LoVo (cell line): ENCODE data around the gene DRC7.
"Not testable (repeated sequence)": the region's sequence is repeated elsewhere in the genome, so short reads cannot be mapped to it uniquely, and the experiment has no call there.

Experiments used
- DNase-seq: peaks from one replicate; pipeline ENCODE4 v3.0.0-alpha.2; 2016; ENCODE audit warnings: low spot score

The DRC7 gene

DNA sequence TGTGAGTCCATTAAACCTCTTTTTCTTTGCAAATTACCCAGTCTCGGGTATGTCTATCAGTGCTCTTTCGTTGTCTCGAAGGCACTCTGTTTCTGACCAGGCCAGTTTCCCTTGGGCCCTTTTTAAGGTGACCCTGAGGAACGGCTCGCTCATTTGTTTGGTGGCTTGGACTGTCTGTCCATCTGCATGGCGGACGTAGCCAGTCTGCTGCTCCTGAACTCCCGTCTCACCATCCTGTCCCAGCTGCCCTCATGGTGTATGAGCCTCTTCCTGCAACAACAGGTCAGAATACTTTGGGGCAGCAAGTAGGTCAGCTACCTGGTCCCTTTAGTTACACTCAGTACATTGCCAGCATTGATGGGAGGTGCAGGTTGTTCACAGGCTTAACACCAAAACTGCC, 19.0 kb downstream of the DRC7 start:
- no peak for DNase-seq

DNA sequence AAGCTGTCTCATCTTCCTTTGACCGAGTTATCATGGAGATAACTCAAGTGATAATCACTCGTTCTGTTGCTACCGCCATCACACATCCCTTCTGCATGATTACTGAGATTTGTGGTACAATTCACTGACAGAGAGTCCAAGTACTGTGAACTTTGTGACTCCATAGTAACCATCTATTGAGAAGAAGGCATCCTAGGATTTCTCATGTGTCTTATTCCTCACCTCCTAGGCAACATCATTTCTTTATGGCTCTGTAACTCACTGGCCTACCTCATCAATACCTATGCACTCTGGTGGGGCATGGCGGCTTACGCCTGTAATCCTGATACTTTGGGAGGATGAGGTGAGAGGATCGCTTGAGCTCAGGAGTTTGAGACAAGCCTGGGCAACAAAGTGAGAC, 19.4 kb downstream of the DRC7 start:
- no peak for DNase-seq

DNA sequence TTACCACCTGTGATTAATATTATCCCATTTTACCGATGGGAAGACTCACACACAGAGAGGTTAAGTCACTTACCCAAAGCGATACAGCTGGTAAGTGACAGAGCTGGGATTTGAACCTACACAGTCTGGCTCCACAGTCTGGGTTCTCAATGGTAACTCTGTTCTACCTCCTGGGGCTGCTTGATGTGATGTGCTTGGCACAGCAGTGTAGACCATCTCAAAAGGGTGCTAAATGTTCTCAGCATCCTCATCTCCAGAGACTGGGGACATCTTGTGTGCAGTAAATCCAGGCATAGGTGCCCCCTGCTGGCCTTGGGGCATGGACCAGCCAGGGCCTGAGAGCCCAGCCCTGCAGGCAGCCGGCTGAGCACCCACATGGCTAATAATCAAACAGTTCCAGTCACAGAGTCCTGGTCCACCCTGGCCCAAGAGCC, 25.6 kb downstream of the DRC7 start:
- DNase-seq, result peak; percentile 16

DNA sequence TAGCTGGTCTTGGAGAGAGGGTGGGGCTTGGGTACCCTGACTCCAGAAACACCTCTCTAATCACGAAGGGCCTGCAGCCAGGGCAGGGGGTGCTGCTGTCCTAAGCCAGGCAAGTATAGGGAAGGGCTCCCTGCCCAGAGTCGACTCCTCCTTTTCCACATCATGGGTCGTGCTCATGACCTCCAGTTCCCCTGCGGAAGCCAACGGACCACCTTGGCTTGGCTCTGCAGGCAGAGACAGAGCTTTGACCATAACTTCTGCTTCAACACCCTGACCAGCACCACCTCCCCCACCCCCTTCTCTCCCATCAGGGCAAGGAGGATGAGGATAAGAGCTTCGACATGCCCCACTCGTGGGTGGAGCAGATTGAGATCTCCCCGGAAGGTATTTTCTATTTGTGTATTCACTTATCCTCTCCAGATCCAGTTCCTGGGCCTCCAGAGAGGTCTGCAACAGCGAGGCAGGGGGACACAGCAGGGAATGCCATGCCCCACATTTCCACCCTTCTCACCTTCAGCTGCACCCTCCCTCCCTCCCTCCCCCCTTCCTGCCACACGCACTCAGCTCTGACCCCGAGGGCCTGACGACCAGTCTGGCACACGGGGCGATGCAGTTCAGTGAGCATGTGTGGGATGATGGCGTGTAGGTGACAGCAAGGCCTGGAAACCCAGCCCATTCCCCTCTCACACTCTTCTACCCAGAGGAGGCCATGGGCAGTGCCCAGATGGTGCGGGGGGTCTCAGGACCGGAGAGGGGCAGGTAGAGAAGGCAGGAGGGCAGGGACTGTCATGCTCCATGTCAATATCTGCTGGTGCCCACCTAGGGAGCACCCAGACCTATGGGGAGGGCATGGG, 27.0 kb downstream of the DRC7 start:
- no peak for DNase-seq

DNA sequence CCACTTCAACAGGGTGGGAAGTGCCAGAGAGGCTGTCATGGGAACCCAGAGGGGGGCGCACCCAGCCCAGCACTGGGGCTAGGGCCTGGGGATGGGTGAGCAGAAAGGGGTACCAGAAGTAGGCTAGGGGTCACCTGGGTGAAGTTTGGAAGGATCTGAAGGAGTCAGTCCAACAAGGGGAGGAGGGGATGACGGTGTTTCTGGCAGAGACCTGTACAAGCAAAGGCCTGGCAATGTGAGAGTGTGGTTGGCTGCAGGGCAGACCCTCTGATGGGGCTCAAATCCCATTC, 27.5 kb downstream of the DRC7 start:
- DNase-seq, result no peak

DNA sequence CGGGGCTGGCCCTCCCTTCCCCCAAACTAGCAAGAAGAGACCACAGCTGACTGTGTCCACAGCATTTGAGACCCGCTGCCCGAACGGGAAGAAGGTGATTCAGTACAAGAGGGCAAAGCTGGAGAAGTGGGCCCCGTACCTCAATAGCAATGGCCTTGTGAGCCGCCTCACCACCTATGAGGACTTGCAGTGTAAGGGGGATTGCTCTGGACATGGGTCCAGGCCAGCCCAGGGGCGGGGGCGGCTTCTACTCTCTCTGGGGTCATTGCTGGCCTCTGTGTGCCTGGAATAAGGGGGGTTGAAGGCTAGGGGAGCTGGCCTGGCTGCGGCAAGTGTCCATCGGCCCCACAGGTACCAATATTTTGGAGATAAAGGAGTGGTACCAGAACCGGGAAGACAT, 28.0 kb downstream of the DRC7 start:
- no peak for DNase-seq

DNA sequence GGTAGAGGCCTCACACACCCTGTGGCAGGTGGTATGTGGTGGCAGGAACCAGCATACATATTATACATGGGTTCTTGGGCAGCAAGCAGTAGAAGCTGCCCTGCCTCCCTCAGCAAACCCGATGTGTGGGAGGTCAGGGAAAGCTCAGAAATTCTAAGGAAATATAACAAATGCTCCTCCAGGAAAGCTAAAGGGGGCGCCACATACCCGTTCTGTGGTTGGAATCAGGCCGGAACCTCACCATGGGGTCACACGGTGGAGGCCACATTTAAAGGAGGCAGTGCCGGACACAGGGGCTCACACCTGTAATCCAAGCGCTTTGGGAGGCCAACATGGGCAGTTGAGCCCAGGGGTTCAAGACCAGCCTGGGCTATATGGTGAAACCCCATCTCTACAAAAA, 28.6 kb downstream of the DRC7 start:
- DNase-seq, result no peak

DNA sequence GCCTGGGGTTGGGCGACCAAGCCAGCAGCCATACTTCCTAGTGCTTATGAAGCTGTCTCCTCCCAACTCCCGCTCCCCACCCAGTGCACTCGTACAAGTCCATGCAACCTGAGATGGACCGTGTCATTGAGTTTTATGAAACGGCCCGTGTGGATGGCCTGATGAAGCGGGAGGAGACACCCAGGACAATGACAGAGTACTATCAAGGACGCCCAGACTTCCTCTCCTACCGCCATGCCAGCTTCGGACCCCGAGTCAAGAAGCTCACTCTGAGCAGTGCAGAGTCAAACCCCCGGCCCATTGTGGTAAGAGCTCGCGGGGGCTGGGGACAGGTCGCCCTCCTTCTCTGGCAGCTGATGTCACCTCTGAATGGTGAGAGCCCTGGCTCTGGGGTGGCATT, 29.9 kb downstream of the DRC7 start:
- no peak for DNase-seq

DNA sequence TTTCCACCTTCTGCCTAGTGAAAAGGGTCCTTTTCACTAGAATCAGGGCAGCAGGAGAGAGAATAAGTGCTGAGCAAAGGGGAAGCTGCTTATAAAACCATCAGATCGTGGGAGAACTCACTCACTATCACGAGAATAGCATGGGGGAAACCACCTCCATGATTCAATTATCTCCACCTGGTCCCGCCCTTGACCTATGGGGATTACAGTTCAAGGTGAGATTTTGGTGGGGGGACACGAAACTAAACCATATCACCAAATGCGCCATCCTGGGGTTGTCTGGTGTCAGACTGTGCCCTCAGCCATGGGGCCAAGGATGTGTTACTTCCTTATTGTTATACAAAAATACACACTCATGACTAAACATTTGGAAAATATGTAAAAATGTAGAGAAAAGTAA, 30.5 kb downstream of the DRC7 start:
- DNase-seq, result no peak

DNA sequence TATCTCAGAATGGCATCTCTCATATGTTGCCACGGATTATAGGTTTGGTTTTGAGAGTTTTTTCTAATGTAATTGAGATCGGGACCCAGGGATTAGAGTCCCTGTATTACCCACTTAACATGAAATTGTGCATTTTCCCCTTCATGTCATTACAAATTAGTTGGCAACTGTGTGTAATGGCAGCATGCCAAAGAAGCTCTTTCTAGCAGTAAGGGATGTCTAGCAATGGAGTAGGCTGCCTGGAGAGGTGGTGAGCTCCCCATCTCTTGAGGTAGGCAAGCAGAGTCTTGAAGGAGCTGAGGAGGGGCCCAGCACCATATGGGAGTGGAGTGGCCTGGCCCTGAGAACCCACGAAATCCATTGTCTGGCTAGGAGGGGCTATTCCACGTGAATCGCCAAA, 30.9 kb downstream of the DRC7 start:
- DNase-seq, result no peak

DNA sequence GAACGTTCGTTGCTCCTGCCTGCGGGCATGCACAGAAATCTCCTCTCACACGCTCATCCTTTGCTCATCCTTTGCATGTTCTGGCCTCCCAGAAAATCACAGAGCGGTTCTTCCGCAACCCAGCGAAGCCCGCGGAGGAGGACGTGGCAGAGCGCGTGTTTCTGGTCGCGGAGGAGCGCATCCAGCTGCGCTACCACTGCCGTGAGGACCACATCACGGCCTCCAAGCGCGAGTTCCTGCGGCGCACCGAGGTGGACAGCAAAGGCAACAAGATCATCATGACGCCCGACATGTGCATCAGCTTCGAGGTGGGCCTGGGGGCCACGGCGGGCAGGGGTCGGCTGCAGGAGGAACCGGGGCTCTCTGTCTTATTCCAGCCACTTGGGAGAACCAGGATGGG, 31.4 kb downstream of the DRC7 start:
- no peak for DNase-seq

DNA sequence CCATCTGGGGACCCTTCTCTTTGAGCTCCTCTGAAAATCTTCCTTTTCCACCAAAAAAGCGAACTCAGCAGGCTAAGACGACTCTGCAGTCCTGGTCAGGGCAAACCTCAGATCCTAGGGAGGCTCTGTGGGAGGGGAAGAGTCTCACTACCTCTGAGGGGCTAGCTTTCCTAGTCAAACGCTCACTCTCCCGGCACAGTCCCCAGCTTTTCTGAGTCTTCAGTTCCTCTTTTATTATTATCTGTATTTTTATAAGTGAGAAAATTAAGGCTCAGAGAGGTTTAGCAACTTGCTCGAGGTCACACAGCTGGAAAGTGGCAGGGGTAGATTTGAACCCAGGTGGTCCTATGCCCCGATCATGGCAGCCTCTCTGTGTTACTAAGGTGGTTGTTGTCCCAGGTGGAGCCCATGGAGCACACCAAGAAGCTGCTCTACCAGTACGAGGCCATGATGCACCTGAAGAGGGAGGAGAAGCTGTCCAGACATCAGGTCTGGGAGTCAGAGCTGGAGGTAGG, 31.9 kb downstream of the DRC7 start:
- no peak for DNase-seq

DNA sequence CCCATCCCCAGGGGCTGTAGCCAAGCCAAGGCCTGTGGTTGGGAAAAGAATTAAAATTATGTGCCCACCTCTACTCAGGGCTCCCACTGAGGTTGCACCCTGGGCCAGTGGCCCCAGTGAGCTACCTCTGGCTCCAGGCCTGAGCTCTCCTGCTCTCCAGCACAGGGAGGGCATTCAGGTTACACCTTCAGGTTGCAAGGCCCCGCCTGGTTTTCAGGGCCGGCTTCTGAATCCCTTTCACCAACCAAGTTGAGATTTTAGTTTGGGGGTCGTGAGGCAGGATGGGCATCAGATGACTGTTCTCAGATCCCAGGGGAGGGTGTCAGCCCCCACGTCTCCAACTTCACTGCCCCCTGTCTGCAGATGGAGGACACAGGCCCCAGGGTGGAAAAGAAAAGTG, 33.0 kb downstream of the DRC7 start:
- no peak for DNase-seq

DNA sequence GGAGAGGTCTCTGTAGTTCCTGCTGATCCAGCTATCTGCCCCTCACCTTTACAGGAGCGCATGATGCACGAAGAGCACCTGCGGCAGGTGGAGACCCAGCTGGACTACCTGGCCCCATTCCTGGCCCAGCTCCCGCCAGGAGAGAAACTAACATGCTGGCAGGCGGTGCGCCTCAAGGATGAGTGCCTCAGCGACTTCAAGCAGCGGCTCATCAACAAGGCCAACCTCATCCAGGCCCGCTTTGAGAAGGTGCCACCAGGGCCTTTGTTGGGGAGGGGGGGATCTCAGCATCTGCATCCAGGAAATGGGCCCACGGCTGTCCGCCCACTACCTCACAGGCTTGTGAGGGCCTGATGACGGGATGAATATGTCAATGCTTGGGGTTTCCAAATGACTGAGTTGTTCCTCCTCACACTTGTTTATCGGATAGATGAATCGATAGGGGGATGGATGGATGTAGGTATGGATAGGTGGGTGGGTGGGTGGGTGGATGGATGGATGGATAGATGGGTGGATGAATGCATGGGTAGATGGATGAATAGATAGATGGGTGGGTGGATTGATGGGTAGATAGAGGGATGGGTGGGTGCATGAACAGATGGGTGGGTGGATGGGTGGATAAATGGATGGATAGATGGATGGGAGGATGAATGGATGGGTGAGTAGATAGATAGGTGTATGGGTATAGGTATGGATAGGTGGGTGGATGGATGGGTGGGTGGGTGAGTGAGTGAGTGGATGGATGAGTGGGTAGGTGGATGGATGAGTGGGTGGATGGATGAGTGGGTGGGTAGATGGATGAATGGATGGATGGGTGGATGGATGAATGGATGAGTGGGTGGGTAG, 34.0 kb downstream of the DRC7 start:
- DNase-seq, result no peak

DNA sequence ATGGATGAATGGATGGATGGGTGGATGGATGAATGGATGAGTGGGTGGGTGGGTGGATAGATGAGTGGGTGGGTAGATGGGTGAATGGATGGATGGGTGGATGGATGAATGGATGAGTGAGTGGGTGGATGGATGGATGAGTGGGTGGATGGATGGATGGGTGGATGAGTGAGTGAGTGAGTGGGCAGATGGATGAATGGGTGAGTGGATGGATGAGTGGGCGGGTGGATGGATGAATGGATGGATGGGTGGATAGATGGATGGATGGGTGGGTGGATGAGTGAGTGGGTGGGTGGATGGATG, 34.5 kb downstream of the DRC7 start:
- no peak for DNase-seq

DNA sequence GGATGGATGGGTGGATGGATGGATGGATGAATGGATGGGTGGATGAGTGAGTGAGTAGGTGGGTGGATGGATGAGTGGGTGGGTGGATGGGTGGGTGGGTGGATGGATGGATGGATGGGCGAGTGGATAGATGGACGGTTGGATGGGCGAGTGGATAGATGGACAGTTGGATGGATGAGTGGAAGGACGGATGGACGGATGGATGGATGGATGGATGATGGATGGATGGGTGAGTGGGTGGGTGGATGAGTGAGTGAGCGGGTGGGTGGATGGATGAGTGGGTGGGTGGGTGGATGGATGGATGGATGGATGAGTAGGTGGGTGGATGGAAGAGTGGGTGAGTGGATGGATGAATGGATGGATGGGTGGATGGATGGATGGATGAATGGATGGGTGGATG, 35.2 kb downstream of the DRC7 start:
- not testable (repeated sequence) for DNase-seq

DNA sequence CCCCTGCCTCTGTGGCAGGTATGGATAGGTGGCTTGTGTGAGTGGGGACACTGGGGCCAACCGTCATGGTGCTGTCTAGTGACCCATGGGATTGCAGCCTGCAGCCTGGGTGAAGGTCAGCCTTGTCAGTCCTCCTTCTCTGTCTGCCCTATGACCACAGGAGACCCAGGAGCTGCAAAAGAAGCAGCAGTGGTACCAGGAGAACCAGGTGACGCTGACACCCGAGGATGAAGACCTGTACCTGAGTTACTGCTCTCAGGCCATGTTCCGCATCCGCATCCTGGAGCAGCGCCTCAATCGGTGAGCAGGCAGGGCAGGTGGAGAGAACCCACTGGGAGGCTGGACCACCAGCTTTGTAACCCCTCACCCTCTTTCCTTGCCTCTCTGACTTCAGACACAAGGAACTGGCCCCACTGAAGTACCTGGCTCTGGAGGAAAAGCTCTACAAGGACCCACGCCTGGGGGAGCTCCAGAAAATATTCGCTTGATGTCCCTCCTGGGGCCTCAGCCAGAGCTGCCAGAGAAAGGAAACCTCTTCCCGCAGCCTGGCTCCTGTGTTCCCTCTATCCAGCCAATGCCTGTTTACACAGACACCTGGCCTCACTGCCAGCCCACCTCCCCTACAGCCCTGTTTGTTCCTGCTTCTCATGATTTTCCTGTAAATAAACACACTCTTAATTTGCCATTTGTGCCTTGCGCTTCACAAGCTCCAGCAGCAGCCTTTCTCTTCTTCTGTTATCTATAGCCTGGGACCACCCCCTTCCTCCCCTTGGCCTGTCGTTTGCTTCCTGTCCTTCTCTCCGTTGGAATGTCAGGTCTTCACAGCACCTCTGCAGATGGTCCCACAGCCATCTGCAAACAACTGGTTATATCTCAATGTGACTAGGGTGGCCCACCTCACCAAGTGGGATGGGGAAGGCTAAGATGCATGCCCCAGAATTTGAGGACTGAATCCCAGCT, 36.4 kb downstream of the DRC7 start:
- DNase-seq, result no peak

DNA sequence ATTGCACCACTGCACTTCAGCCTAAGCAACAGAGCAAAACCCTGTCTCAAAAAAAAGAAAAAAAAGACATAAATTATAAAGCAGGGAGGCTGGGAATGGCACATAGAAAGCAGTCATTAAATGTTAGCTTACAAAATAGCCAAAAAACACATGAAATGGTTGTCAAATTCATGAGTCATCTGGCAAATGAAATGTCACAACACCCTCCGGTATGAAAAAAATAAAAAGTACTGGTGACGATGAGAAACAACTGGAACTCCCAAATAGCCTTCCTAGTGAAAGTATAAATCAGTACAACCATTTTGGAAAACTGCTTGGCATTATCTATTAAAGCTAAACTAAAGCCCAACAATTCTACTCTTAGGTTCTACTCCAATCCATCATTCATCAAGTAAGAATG, 37.4 kb downstream of the DRC7 start:
- DNase-seq, result no peak

DNA sequence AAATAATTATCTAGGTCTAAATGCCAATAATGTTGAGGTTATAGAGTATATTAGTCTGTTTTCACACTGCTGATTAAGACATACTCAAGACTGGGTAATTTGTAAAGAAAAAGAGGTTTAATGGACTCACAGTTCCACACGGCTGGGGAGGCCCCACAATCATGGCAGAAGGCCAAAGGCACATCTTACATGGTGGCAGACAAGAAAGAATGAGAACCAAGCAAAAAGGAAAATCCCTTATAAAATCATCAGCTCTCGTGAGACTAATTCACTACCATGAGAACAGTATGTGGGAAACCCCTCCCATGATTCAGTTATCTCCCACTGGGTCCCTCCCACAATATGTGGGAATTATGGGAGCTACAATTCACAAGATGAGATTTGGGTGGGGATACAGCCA, 38.1 kb downstream of the DRC7 start:
- DNase-seq, result no peak

DNA sequence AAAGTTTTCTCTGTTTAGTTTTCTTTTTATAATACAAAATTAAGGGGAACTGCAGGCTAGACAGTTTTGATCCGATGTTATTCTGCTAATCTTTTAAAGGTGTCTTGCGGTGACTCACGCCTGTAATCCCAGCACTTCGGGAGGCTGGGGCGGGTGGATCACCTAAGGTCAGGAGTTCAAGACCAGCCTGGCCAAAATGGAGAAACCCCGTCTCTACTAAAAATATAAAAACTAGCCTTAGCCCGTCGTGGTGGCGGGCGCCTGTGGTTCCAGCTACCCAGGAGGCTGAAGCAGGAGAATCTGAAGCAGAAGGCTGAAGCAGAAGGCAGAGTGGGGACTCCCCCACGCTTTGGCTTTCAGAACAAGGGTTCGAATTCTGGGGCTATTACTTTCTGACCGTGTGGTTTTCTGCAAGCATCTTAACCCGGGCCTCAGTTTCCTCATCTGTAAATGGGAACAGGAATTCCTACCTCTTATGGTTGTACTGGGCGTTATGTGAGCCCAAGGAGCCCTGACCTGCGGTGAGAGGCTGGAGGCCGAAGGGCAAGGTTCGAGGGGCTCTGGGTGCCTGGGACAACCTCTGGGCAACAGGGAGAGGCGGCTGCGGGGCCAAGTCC, 39.8 kb downstream of the DRC7 start:
- DNase-seq, result no peak

DNA sequence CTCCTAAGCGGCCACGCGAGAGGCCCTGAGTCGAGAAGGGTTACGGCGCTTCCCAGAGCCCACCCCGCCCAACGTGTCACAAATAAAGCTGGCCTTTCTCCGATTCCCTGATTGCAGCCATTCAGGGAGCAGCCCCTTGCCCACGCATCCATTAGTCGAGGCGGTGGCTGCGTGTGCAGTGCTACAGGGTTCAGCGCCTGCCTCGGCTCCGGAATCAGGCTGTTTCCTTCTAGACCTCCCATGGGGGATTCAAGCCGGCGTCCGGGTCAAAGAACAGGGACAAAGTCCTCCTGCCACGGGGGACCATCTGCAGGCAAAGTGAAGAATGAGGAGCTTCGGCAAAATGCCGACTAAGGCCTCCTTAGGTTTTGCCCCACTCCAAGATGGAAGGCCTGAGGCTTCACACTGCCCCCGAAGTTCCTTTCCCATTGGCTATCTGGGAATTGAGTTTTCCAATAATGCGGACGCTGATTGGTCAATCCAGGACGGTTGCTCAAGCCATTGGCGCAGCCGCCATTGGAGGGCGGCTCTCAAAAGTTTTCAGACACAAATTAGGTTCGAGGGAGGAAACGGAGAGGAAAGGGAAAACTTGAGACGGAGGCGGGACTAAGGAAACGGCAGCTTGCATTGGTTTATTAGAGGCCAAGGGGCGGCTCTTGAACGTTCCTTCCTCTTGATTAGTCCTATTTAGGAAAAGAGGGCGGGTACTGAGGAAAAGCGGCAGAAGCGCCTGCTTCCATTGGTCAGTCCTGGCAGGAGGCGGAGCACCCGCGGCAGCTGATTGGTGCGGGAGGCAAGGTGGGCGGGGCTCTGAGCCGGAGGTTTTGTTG, 40.5 kb downstream of the DRC7 start:
- DNase-seq, result peak; percentile 99
